Lower leg skin (tissue), 3 donors: Measurements from ENCODE around the gene RFNG.

Experiments
- CTCF ChIP-seq, 3 donors: fragments of 450-650 bp; IDR thresholded peaks; one replicate each; pipeline ENCODE4 v1.5.1; 2016; ENCODE audit warnings: antibody characterized with exemption in 3 of 3, mild to moderate bottlenecking in 3 of 3, moderate library complexity in 2 of 3
- POLR2A ChIP-seq, 2 donors: fragments of 450-650 bp; IDR thresholded peaks; one replicate each; pipeline ENCODE4 v1.6.1; 2016 to 2017; ENCODE audit warnings: antibody characterized with exemption in 2 of 2, mild to moderate bottlenecking in 1 of 2, moderate library complexity in 1 of 2

GRCh38 chr17:82088838-82089722 is 37.5 kb upstream of the RFNG start:
- no peak for TF ChIP-seq CTCF (IDR thresholded peaks at IDR 0.05)
- TF ChIP-seq POLR2A (IDR thresholded peaks at IDR 0.05) = no peak
